ENCODE data around the gene SKOR2. TPM values are rescaled to one million over a fixed set of nuclear protein-coding genes. Genes with fewer than 3 reads are reported as not detected.
"Not testable (repeated sequence)": the region's sequence is repeated elsewhere in the genome, so short reads cannot be mapped to it uniquely, and the experiment has no call there.

SKOR2 gene
- total RNA-seq, 2 donors from 2014 or later: not detected

- H3K36me3 ChIP-seq: no peaks in the 10 kb centered on the region
- no peak for ATAC-seq (ENCODE audit: insufficient number of reproducible peaks, low FRiP score, low read depth)
Measured at GRCh38 chr18:47166294-47166693, 85.2 kb downstream of the SKOR2 start.

GRCh38 chr18:47163241-47163640 lies 88.2 kb downstream of the SKOR2 start:
- no peak for TF ChIP-seq CTCF (IDR thresholded peaks at IDR 0.05)
- Histone ChIP-seq H3K36me3 (no peaks in the 10 kb centered on the region), H3K27ac (no peak overlapping the region), H3K4me3 (no peak overlapping the region), H3K9me3 (no peaks in the 10 kb centered on the region), H3K4me1 (ENCODE audit: control insufficient read depth in 1 of 2, low read depth in 2 of 2) (peaks cover 0 to 7% of the 10 kb centered on the region in 2 donors), H3K27me3 (replicated peaks; ENCODE audit: insufficient read depth) (no peaks in the 10 kb centered on the region)
- DNase-seq (ENCODE audit: low spot score) (no peak), ATAC-seq (ENCODE audit: insufficient number of reproducible peaks, low FRiP score, low read depth) (no peak)

More at GRCh38 chr18:47166294-47166693, 85.2 kb downstream of the SKOR2 start:
- no peaks in the 10 kb centered on the region for H3K27me3 ChIP-seq (replicated peaks; ENCODE audit: insufficient read depth)
- H3K9me3 ChIP-seq: no peaks in the 10 kb centered on the region
- no peak for TF ChIP-seq CTCF (IDR thresholded peaks at IDR 0.05)
- no peak for DNase-seq (ENCODE audit: low spot score)
- no peak overlapping the region for H3K27ac ChIP-seq
- no peak overlapping the region for H3K4me3 ChIP-seq
- H3K4me1 ChIP-seq (ENCODE audit: control insufficient read depth in 1 of 2, low read depth in 2 of 2): peaks cover 0 to 7% of the 10 kb centered on the region in 2 donors

- H3K36me3 ChIP-seq: no peaks in the 10 kb centered on the region
- DNase-seq (ENCODE audit: low spot score) (no peak), ATAC-seq (ENCODE audit: insufficient number of reproducible peaks, low FRiP score, low read depth) (no peak)
- no peaks in the 10 kb centered on the region for H3K27me3 ChIP-seq (replicated peaks; ENCODE audit: insufficient read depth)
- no peak overlapping the region for H3K4me3 ChIP-seq
- H3K9me3 ChIP-seq: no peaks in the 10 kb centered on the region
- no peak for TF ChIP-seq CTCF (IDR thresholded peaks at IDR 0.05)
- no peak overlapping the region for H3K27ac ChIP-seq
- no peaks in the 10 kb centered on the region for H3K4me1 ChIP-seq (ENCODE audit: control insufficient read depth in 1 of 2, low read depth in 2 of 2)
Measured at GRCh38 chr18:47160256-47160655, 91.2 kb downstream of the SKOR2 start.

- not testable (repeated sequence) for H3K36me3 ChIP-seq; H3K4me1 ChIP-seq (ENCODE audit: control insufficient read depth in 1 of 2, low read depth in 2 of 2); ATAC-seq (ENCODE audit: insufficient number of reproducible peaks, low FRiP score, low read depth); H3K27ac ChIP-seq; H3K9me3 ChIP-seq; DNase-seq (ENCODE audit: low spot score); H3K4me3 ChIP-seq; H3K27me3 ChIP-seq (replicated peaks; ENCODE audit: insufficient read depth)
Measured at GRCh38 chr18:47158404-47158803, 93.1 kb downstream of the SKOR2 start.

Other genes starting within 250 kb of the SKOR2 start
- not detected for gene ELOA2, start 216.0 kb downstream of the SKOR2 start, total RNA-seq
- gene HDHD2, start 101.2 kb downstream of the SKOR2 start, total RNA-seq: 10 to 100 TPM; 19.0 to 31.9 TPM
- 10 to 100 TPM in 1 of 2 donors, 1 to 10 TPM in 1; 9.1 to 10.3 TPM for gene IER3IP1, start 75.3 kb downstream of the SKOR2 start, total RNA-seq

Data from thoracic aorta (tissue), 2 donors.